HepG2 (cell line): ENCODE results near the gene KLF3. TPM values are rescaled to one million over a fixed set of nuclear protein-coding genes. Genes with fewer than 3 reads are reported as not detected.

Source experiments
- ATAC-seq: fragments of 200-7000 bp; cut with Tn5 transposase; 3 replicates; pipeline ENCODE4 v1.9.1; 2020; ENCODE audit warnings: mild to moderate bottlenecking, moderate library complexity
- BruUV-seq: library from RNA; stranded (reverse); fragments of 400-500 nt; replicated peaks from 2 replicates; lab custom pipeline; 2021; lab: Mats Ljungman, UMichigan
- CTCF ChIA-PET: fragments of 300-600 bp; formaldehyde crosslinking; extraction: SDS; loops from one replicate; lab custom pipeline; 2021; ENCODE audit warnings: low total read pairs, inconsistent platforms, low intra/inter-chr PET ratio; lab: Yijun Ruan, JAX
- POLR2A ChIA-PET: fragments of 350-600 bp; sonication (Branson Sonifier 250); formaldehyde crosslinking; loops from one replicate; lab custom pipeline; 2020; ENCODE audit warnings: antibody characterized with exemption, inconsistent platforms; lab: Yijun Ruan, JAX
- DNase-seq: peaks from one replicate; pipeline ENCODE4 v3.0.0-alpha.2; 2015; ENCODE audit warnings: low spot score
- FAIRE-seq: peaks from 3 replicates; lab custom pipeline; 2011; peaks lifted over from hg19 to GRCh38; lab: Jason Lieb, UNC
- H2AFZ ChIP-seq: one replicate; pipeline ENCODE4 v1.6.1; 2011; ENCODE audit warnings: low read length, inconsistent platforms
- H3K27ac ChIP-seq: fragments of 300-600 bp; 3 replicates; pipeline ENCODE4 v1.8.0; 2011; ENCODE audit warnings: mixed run types, mild to moderate bottlenecking, mixed read lengths, low read length, inconsistent platforms; ENCODE audit not compliant: insufficient read depth; ENCODE audit errors: extremely low read length
- H3K27me3 ChIP-seq, 2 experiments: fragments of 200-600 bp in 1 of 2; 2 replicates in 1 of 2; 3 replicates in 1 of 2; pipeline versions ENCODE4 v1.6.0 to v1.8.0; 2011; ENCODE audit warnings: low read length in 2 of 2, mild to moderate bottlenecking in 2 of 2, moderate library complexity in 2 of 2, inconsistent platforms in 1 of 2; ENCODE audit not compliant: insufficient read depth in 2 of 2, control insufficient read depth in 1 of 2
- H3K36me3 ChIP-seq, 2 experiments: fragments of 200-600 bp in 1 of 2; replicated peaks in 1 of 2; 2 replicates in 1 of 2; 3 replicates in 1 of 2; pipeline versions ENCODE4 v1.5.1 to v1.8.0; 2011; ENCODE audit warnings: low read length in 2 of 2, inconsistent platforms in 1 of 2; ENCODE audit not compliant: insufficient read depth in 2 of 2, control insufficient read depth in 1 of 2
- H3K4me1 ChIP-seq: 2 replicates; pipeline ENCODE4 v1.5.1; 2012; ENCODE audit warnings: low read length, inconsistent platforms; ENCODE audit not compliant: insufficient read depth
- H3K4me2 ChIP-seq: 2 replicates; pipeline ENCODE4 v1.6.0; 2011; ENCODE audit warnings: low read depth, low read length, inconsistent platforms
- H3K4me3 ChIP-seq, 3 experiments: fragments of 200-600 bp in 1 of 3; sonication (generic), shearing (Covaris generic) in 1 of 3; replicated peaks in 1 of 3; 2 replicates each; pipeline ENCODE4 v1.5.1; 2011 to 2016; ENCODE audit warnings: low read length in 3 of 3, inconsistent platforms in 2 of 3, low read depth in 2 of 3, mild to moderate bottlenecking in 2 of 3, control low read depth in 1 of 3, mixed read lengths in 1 of 3; ENCODE audit not compliant: insufficient read depth in 1 of 3
- H3K79me2 ChIP-seq: one replicate; pipeline ENCODE4 v1.6.1; 2011; ENCODE audit warnings: low read length, inconsistent platforms; ENCODE audit not compliant: insufficient read depth
- H3K9ac ChIP-seq: 2 replicates; pipeline ENCODE4 v1.6.0; 2011; ENCODE audit warnings: mild to moderate bottlenecking, low read depth, low read length, inconsistent platforms; ENCODE audit not compliant: insufficient read depth
- H3K9me3 ChIP-seq: 2 replicates; pipeline ENCODE4 v1.5.1; 2012; ENCODE audit warnings: mild to moderate bottlenecking, low read length
- H4K20me1 ChIP-seq: 2 replicates; pipeline ENCODE4 v1.6.0; 2011; ENCODE audit warnings: inconsistent platforms, mild to moderate bottlenecking, low read length, moderate library complexity; ENCODE audit not compliant: insufficient read depth
- ATF3 ChIP-seq: sonication (generic); formaldehyde crosslinking; IDR thresholded peaks from 2 replicates; pipeline ENCODE4 v1.4.0; 2020; ENCODE audit warnings: missing genetic modification reagents
- GTF2F1 ChIP-seq: fragments of 150-350 bp; IDR thresholded peaks from 2 replicates; pipeline ENCODE4 v1.6.1; 2014; ENCODE audit warnings: low read length
- HMG20B ChIP-seq: conservative IDR thresholded peaks from 2 replicates; pipeline ENCODE4 v1.6.1; 2016; ENCODE audit warnings: missing genetic modification reagents, missing compliant biosample characterization
- NR1H2 ChIP-seq: sonication (generic); formaldehyde crosslinking; IDR thresholded peaks from 2 replicates; pipeline ENCODE4 v1.8.1; 2022; ENCODE audit warnings: low read depth, missing genetic modification reagents, borderline replicate concordance
- POLR2G ChIP-seq: fragments of 200-400 bp; formaldehyde crosslinking; IDR thresholded peaks from 2 replicates; pipeline ENCODE4 v1.6.1; 2018; ENCODE audit warnings: mild to moderate bottlenecking, low read depth, low read length, moderate library complexity
- SALL1 ChIP-seq: sonication (generic); formaldehyde crosslinking; IDR thresholded peaks from 2 replicates; pipeline ENCODE4 v1.8.0; 2022; ENCODE audit warnings: mild to moderate bottlenecking, missing genetic modification reagents
- TEAD3 ChIP-seq: optimal IDR thresholded peaks from 2 replicates; pipeline ENCODE3; 2016; ENCODE audit warnings: borderline replicate concordance
- ZHX2 ChIP-seq, 2 experiments: sonication (generic) in 1 of 2; formaldehyde crosslinking in 1 of 2; IDR thresholded peaks; 2 replicates each; pipeline versions ENCODE4 v1.6.1 to v1.9.0; 2014 to 2022; ENCODE audit warnings: antibody characterized with exemption in 1 of 2, borderline replicate concordance in 1 of 2, inconsistent platforms in 1 of 2, low read depth in 1 of 2, missing genetic modification reagents in 1 of 2
- ZNF124 ChIP-seq: sonication (generic); formaldehyde crosslinking; IDR thresholded peaks from 2 replicates; pipeline ENCODE4 v1.4.0; 2020; ENCODE audit warnings: missing genetic modification reagents
- ZNF460 ChIP-seq: sonication (generic); formaldehyde crosslinking; IDR thresholded peaks from 2 replicates; pipeline ENCODE4 v1.5.1; 2020; ENCODE audit warnings: missing genetic modification reagents, mild to moderate bottlenecking, borderline replicate concordance
- ZNF570 ChIP-seq: sonication (generic); formaldehyde crosslinking; IDR thresholded peaks from 2 replicates; pipeline ENCODE4 v1.4.0; 2020; ENCODE audit warnings: mild to moderate bottlenecking, missing genetic modification reagents, borderline replicate concordance
- ZNF768 ChIP-seq: sonication (generic); formaldehyde crosslinking; IDR thresholded peaks from 2 replicates; pipeline ENCODE4 v1.4.0; 2020; ENCODE audit warnings: missing genetic modification reagents
- ZNF788 ChIP-seq: sonication (generic); formaldehyde crosslinking; IDR thresholded peaks from 2 replicates; pipeline ENCODE4 v1.5.0; 2020; ENCODE audit warnings: mild to moderate bottlenecking, missing genetic modification reagents, borderline replicate concordance
- WGBS: methylation state at CpG from one replicate; pipeline ENCODE4 v1.1.6; 2017; ENCODE audit warnings: low lambda C conversion rate; 5-methylcytosine and 5-hydroxymethylcytosine counted together
- in situ Hi-C: cut with HindIII; loops from 2 replicates; pipeline ENCODE4 v1.10.0; 2017; ENCODE audit warnings: low pct_unique_long_range_greater_than_20kb; ENCODE audit not compliant: extremely low pct_ligation_motif_present
- intact Hi-C: fragments of 100-400 bp; cut with micrococcal nuclease; formaldehyde crosslinking; loops from one replicate; pipeline ENCODE4 v1.10.0; 2022; ENCODE audit not compliant: unreplicated experiment
- polyA plus RNA-seq, 8 experiments: library from polyadenylated mRNA; depleted of rRNA in 3 of 8; stranded (reverse) in 7 of 8; unstranded in 1 of 8; fragments of >200 nt; fragmentation: Illumina TruSeq in 4 of 8; extraction: Trizol in 4 of 8; gene quantifications; 2 replicates each; pipeline versions ENCODE4 v1.2.1 to v1.2.3, GENCODE V29; 2011 to 2016; ENCODE audit warnings: low read depth in 4 of 8, missing spikeins in 1 of 8, mixed read lengths in 1 of 8; ENCODE audit not compliant: insufficient read depth in 1 of 8
- total RNA-seq, 5 experiments: library from RNA; depleted of rRNA; stranded (reverse); fragments of >200 nt; fragmentation: Illumina TruSeq; extraction: Trizol; gene quantifications; 2 replicates each; pipeline ENCODE4 v1.2.3, GENCODE V29; 2016; ENCODE audit warnings: low read depth in 1 of 5

KLF3 gene
- total and polyA plus RNA-seq, 2 of the 13 experiments (the other 11 are each of a cell fraction or from before 2014, with no cell fraction given), result 29.1 to 37.8 TPM

DNA sequence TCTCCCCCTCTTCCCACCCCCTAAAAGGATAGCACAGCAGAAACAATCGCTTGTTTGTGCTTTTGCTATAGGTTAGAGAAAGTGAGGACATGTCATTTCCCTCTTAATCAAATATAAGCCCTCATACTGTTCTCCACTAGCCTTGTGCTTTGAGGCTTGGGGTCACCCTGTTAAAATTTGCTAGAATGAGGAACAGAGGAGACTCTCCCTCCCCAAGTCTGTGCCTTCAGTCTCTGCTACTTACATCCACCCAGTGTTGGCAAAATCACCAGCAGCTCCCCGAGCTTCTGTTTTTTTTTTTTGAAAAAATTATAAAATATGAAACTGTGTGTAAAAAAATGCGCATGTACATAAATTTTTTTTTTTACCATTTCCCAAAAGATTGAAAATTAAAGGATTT lies 19.3 kb downstream of the KLF3 start:
- Histone ChIP-seq H3K9ac (no peak overlapping the region), H3K27me3 (no peaks in the 10 kb centered on the region), H3K4me1 (no peaks in the 10 kb centered on the region; the same call in 1 of the 2 replicates), H3K9me3 (no peaks in the 10 kb centered on the region), H3K36me3 (peaks cover 22 to 72% of the 10 kb centered on the region in 2 experiments), H3K4me3 (no peak overlapping the region), H3K4me2 (no peak overlapping the region), H4K20me1 (peaks cover 43% of the 10 kb centered on the region), H3K27ac (no peak overlapping the region), H2AFZ (no peak overlapping the region), H3K79me2 (peaks cover 76% of the 10 kb centered on the region)
- CTCF ChIA-PET, result no interaction called here
- FAIRE-seq (no peak), ATAC-seq (no peak), DNase-seq (no peak)
- POLR2A ChIA-PET, result no interaction called here
- in situ Hi-C loops, result no loop called here
- BruUV-seq, result no TSS peak
- intact Hi-C loops, result no loop called here
- TF ChIP-seq TEAD3 (CRISPR knock-in tag) (no peak), HMG20B (CRISPR knock-in tag) (no peak), SALL1 (CRISPR knock-in tag) (no peak), ZNF788 (CRISPR knock-in tag) (no peak), POLR2G (no peak), ZNF124 (no peak)
- 99% methylated on average over 3 of the region's 3 CpGs for WGBS

- WGBS, result 86% methylated on average over 2 of the region's 2 CpGs
- CTCF ChIA-PET, result no interaction called here
- intact Hi-C loops, result no loop called here
- Histone ChIP-seq H3K9me3 (no peaks in the 10 kb centered on the region), H3K9ac (no peak overlapping the region), H3K79me2 (peaks cover 66% of the 10 kb centered on the region)
- no TSS peak for BruUV-seq
- in situ Hi-C loops, result no loop called here
- TF ChIP-seq GTF2F1, result no peak
- no peak for TF ChIP-seq ZNF570 (CRISPR knock-in tag)
- TF ChIP-seq ATF3 (CRISPR knock-in tag), result no peak
- no peak for TF ChIP-seq ZHX2 (IDR thresholded peaks at IDR 0.05; ENCODE audit: low read depth)
- no peak for TF ChIP-seq ZHX2 (CRISPR knock-in tag; IDR thresholded peaks at IDR 0.05; ENCODE audit: borderline replicate concordance)
- TF ChIP-seq ZNF460, result no peak
- TF ChIP-seq NR1H2 (CRISPR knock-in tag), result no peak
- TF ChIP-seq ZNF768 (CRISPR knock-in tag), result no peak
- TF ChIP-seq, all 625 proteins: peak for 0
- Histone ChIP-seq H2AFZ (no peak overlapping the region), H3K4me3 (no peak overlapping the region), H3K36me3 (peaks cover 28 to 80% of the 10 kb centered on the region in 2 experiments), H3K4me1 (no peaks in the 10 kb centered on the region; the same call in 1 of the 2 replicates), H3K27me3 (no peaks in the 10 kb centered on the region), H3K4me2 (no peak overlapping the region), H4K20me1 (peaks cover 36% of the 10 kb centered on the region), H3K27ac (no peak overlapping the region)
- DNase-seq (no peak), ATAC-seq (no peak), FAIRE-seq (no peak)
- POLR2A ChIA-PET, result no interaction called here
Observed at GRCh38 chr4:38684271-38684670, 20.3 kb downstream of the KLF3 start.
